Measurements from ENCODE around the gene SPOP.
A peak's percentile ranks its signal among the peaks of the same experiment; 100 is the strongest.
"Not testable (repeated sequence)": the region's sequence is repeated elsewhere in the genome, so short reads cannot be mapped to it uniquely, and the experiment has no call there.

SPOP gene

GRCh38 chr17:49575679-49576087 lies 102.2 kb downstream of the SPOP start, which contains the start of gene NXPH3:
TSS of gene NXPH3 (plus strand) at chr17:49575871. CDS start at chr17:49576220, 349 bp downstream.
- Mint-ChIP-seq H3K27ac (no peak within 1 kb of the TSS), H3K9me3 (no peaks in the 10 kb centered on the region), H3K4me1 (ENCODE audit: low read depth) (peaks cover 12% of the 10 kb centered on the region), H3K27me3 (peaks cover 73% of the 10 kb centered on the region), H3K36me3 (ENCODE audit: low read depth) (no peaks in the 10 kb centered on the region), H3K4me3 (peak within 1 kb of the TSS; percentile 74)
- DNase-seq, result peak; percentile 83

DNA sequence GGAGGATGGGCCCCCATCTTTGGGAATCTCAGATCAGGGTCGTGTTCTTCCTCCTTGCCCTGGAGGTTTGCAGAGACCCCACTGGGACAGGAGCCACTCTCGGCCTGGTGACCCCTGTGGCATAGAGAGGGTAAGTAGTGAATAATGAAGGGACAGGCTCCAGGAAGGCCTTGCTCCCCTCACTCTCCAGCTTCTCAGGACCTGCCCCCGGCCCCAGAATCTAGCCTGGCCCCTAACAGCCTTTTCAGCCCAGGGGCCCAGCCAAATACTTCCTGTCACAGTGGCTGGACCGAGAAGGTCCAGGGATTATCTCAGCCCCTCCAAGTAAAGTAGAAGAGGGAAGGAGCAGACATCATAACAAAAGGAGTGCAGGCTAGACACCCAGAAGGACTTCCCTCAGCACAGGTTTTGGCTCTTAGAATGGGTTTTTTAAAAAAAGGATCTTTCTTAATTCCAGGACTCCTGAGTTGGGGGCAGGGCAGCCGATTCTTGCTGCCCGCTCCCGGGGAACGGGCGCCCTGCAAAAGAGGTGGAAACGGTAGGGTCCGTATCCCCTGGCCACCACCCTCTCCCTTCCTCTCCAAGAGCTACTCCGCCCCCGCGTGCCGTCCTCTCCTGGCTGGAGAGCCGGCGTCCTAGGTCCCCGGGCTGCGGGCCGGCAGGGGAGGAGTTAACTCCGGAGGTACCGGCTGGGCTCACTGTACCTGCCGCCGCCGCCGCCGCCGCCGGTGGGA lies 102.8 kb downstream of the SPOP start:
- Mint-ChIP-seq H3K4me3 (peak overlapping the region; percentile 28), H3K36me3 (ENCODE audit: low read depth) (no peaks in the 10 kb centered on the region), H3K27me3 (peaks cover 74% of the 10 kb centered on the region), H3K9me3 (no peaks in the 10 kb centered on the region), H3K4me1 (ENCODE audit: low read depth) (peaks cover 12% of the 10 kb centered on the region), H3K27ac (no peak overlapping the region)
- no peak for DNase-seq

DNA sequence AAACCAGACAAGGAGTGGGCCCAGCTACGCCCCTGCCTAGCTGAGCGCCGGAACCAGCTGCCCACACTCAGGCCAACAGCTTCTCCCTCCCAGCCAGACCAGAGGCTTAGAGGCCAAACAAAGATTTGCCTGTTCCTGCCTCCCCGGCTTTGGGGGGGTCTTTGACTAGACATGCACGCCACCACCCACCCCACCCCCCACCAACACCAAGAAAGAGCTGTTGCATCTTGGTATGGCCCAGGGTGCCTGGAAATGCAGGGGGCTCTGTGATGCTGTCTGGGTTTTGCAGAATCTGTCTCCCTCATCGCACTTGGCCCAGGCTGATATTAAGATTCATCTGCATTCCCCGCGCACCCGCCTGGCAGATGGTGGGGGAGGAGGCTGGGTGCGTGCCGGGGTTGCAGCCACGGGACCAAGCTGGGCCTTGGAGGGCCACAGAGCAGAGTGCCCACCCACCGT lies 103.5 kb downstream of the SPOP start:
- H3K27ac Mint-ChIP-seq, result no peak overlapping the region
- peaks cover 74% of the 10 kb centered on the region for H3K27me3 Mint-ChIP-seq
- H3K9me3 Mint-ChIP-seq, result no peaks in the 10 kb centered on the region
- no peak for DNase-seq
- H3K36me3 Mint-ChIP-seq (ENCODE audit: low read depth), result peaks cover 1% of the 10 kb centered on the region
- no peak overlapping the region for H3K4me3 Mint-ChIP-seq
- peaks cover 14% of the 10 kb centered on the region for H3K4me1 Mint-ChIP-seq (ENCODE audit: low read depth)

GRCh38 chr17:49573510-49574322 lies 104.2 kb downstream of the SPOP start:
- peaks cover 14% of the 10 kb centered on the region for H3K4me1 Mint-ChIP-seq (ENCODE audit: low read depth)
- no peak overlapping the region for H3K4me3 Mint-ChIP-seq
- no peak overlapping the region for H3K27ac Mint-ChIP-seq
- H3K27me3 Mint-ChIP-seq, result peaks cover 70% of the 10 kb centered on the region
- H3K9me3 Mint-ChIP-seq, result no peaks in the 10 kb centered on the region
- DNase-seq, result no peak
- H3K36me3 Mint-ChIP-seq (ENCODE audit: low read depth), result peaks cover 1% of the 10 kb centered on the region

DNA sequence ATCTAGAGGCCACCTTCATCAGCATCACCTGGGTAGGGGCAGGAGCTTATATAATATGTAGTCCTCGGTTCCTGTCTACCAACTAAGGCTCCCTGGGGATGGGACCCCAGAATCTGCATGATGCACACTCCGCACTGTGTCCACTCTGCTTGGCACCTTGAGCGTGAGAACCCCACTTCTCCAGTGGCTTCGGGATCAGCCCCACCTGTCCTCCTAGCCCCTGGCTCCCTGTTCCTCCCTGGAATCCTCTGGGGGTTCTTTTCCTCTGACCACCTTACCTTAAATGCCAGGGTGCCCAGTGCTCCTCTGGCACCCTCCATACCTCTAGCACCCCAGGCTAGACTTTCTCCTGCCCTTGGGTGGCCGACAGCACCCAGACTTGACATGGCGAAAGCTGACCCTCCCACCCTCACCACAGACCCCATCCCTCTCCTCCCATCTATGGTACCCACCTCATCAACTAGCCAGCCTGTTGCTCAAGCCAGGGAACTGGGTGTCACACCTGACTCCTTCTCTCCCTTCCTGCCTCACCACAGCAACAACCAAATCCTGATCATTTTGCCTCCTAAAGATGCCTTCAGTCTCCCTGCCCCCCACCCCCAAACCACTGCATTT lies 105.0 kb downstream of the SPOP start:
- no peak for DNase-seq
- H3K4me1 Mint-ChIP-seq (ENCODE audit: low read depth), result peaks cover 19% of the 10 kb centered on the region
- no peak overlapping the region for H3K27ac Mint-ChIP-seq
- peaks cover 68% of the 10 kb centered on the region for H3K27me3 Mint-ChIP-seq
- no peaks in the 10 kb centered on the region for H3K9me3 Mint-ChIP-seq
- H3K36me3 Mint-ChIP-seq (ENCODE audit: low read depth), result peaks cover 1% of the 10 kb centered on the region
- H3K4me3 Mint-ChIP-seq, result no peak overlapping the region

GRCh38 chr17:49572226-49572625 lies 105.7 kb downstream of the SPOP start:
- peaks cover 64% of the 10 kb centered on the region for H3K27me3 Mint-ChIP-seq
- no peak overlapping the region for H3K27ac Mint-ChIP-seq
- no peak overlapping the region for H3K4me3 Mint-ChIP-seq
- no peaks in the 10 kb centered on the region for H3K9me3 Mint-ChIP-seq
- no peak for DNase-seq
- H3K36me3 Mint-ChIP-seq (ENCODE audit: low read depth), result peaks cover 1% of the 10 kb centered on the region
- H3K4me1 Mint-ChIP-seq (ENCODE audit: low read depth), result peaks cover 18% of the 10 kb centered on the region

DNA sequence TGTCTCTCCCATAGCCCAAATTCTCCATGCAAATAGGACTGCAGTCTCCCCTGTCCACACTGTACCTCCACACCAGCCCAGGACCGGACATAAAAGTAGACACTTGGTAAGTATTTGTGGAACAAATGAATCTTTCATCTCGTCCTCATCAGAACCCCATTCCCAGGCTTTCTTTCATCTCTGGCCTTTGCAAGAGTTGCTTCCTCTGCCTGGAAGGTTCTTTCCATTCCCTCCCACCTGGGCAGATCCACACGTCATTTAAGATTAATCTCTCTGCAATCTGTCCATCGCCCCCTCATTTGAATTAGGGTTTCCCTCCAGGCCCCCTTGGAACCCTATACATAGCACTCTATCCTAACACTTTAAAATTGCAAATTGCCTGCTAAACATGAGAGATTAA lies 106.1 kb downstream of the SPOP start:
- H3K27ac Mint-ChIP-seq, result no peak overlapping the region

DNA sequence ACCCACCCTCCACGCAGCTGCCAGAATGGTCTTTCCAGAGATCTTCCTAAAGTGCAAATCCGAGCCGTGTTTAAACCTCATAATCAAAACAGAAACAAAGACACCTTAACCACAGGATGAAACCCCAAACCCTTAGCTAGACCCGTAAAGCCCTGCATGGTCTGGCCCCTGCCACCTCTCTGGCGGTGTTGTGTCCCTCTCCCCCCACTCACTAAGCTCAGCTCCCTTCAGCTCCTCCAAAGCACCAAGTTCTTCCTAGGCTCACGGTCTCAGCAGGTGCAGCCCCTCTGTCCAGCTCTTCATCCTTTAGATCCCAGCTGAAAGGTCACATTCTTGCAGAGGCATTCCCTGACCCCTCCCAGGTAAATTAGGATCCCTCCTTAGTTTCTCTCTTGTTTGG lies 106.6 kb downstream of the SPOP start:
- Mint-ChIP-seq H3K27me3 (peaks cover 60% of the 10 kb centered on the region), H3K27ac (no peak overlapping the region), H3K36me3 (ENCODE audit: low read depth) (peaks cover 1% of the 10 kb centered on the region), H3K4me1 (ENCODE audit: low read depth) (peaks cover 14% of the 10 kb centered on the region), H3K4me3 (no peak overlapping the region), H3K9me3 (no peaks in the 10 kb centered on the region)
- DNase-seq, result no peak

More for the DNA sequence above, 106.1 kb downstream of the SPOP start:
- H3K4me1 Mint-ChIP-seq (ENCODE audit: low read depth), result peaks cover 15% of the 10 kb centered on the region
- no peaks in the 10 kb centered on the region for H3K9me3 Mint-ChIP-seq
- no peak for DNase-seq
- H3K4me3 Mint-ChIP-seq, result no peak overlapping the region
- H3K36me3 Mint-ChIP-seq (ENCODE audit: low read depth), result peaks cover 1% of the 10 kb centered on the region
- H3K27me3 Mint-ChIP-seq, result peaks cover 62% of the 10 kb centered on the region

DNA sequence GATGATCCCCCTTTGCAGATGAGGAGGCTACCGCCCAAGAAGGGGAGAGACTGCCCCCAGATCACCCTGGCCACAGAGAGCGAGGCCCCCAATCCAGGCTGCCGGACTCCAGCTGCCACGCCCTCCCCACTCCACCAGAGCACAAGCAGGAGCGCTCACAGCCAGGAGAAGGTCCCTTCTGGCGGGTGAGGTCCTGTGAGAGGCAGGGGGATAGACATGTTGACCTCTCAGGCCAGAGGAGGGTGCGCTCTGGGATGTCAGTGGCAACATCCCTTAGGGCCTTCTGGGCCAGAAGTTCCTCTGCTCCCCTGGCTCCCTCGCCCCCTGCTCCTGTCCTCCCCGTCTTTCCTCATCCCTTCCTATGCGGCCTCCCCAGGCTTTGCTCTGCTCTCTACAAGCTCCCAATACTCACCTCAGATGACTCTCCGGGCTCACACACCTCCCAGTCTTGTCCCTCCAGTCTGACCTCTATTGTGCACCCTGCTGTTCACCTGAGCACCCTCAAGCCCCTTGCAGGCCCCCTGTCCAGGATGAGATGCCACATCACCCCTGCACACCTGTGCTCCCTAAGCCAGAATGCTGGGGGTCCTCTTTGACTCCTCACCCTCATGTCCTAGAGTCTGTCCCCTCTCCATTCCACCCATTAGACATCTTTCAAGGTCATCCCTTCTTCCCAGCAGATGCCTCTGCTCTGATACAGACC lies 107.2 kb downstream of the SPOP start:
- peaks cover 17% of the 10 kb centered on the region for H3K4me1 Mint-ChIP-seq (ENCODE audit: low read depth)
- H3K9me3 Mint-ChIP-seq, result no peaks in the 10 kb centered on the region
- no peak for DNase-seq
- peaks cover 1% of the 10 kb centered on the region for H3K36me3 Mint-ChIP-seq (ENCODE audit: low read depth)
- H3K4me3 Mint-ChIP-seq, result peak overlapping the region; percentile 87
- peak overlapping the region; percentile 33 for H3K27ac Mint-ChIP-seq
- H3K27me3 Mint-ChIP-seq, result peaks cover 61% of the 10 kb centered on the region

DNA sequence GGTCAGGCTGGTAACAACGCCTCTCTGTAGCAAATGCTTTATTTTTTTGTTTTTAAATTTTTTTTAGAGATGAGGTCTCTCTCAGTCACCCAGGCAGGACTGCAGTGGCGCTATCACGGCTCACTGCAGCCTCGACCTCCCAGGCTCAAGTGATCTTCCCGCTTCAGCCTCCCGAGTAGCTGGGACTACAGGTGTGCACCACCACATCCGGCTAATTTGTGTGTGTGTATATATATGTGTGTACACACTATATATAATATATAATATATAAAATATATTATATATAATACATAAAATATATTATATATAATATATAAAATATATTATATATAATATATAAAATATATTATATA lies 109.2 kb downstream of the SPOP start:
- not testable (repeated sequence) for DNase-seq; H3K9me3 Mint-ChIP-seq; H3K27ac Mint-ChIP-seq; H3K36me3 Mint-ChIP-seq (ENCODE audit: low read depth)
- Mint-ChIP-seq H3K4me1 (ENCODE audit: low read depth) (peaks cover 18% of the 10 kb centered on the region), H3K4me3 (peak overlapping the region; percentile 70), H3K27me3 (peaks cover 45% of the 10 kb centered on the region)

GRCh38 chr17:49567871-49568694 lies 109.8 kb downstream of the SPOP start:
- DNase-seq, result peak; percentile 91
- no peaks in the 10 kb centered on the region for H3K9me3 Mint-ChIP-seq
- H3K4me1 Mint-ChIP-seq (ENCODE audit: low read depth), result peaks cover 18% of the 10 kb centered on the region
- H3K27ac Mint-ChIP-seq, result no peak overlapping the region
- peaks cover 40% of the 10 kb centered on the region for H3K27me3 Mint-ChIP-seq
- H3K4me3 Mint-ChIP-seq, result peak overlapping the region; percentile 70
- H3K36me3 Mint-ChIP-seq (ENCODE audit: low read depth), result peaks cover 1% of the 10 kb centered on the region

DNA sequence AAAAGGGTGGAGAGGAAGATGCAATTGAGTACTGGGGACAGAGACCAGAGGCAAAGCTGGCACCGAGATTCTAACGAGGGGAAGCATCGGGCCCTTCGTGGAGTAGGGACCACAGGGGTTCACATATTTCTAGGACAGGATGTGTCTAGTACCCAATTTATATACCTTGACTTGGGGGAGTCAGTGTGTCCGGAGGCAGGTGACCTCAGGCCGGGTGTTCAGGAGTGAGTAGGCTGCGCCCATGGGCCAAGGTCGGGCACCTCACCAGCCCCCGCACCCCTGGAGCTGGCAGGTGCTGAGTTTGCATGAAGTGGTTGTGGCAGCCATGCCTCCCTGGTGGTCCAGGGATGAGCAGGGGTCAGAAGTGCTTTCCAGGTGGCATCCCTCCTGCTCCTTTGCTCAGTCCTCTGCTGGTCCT lies 110.8 kb downstream of the SPOP start:
- H3K27ac Mint-ChIP-seq, result no peak overlapping the region
- peaks cover 1% of the 10 kb centered on the region for H3K36me3 Mint-ChIP-seq (ENCODE audit: low read depth)
- DNase-seq, result no peak
- no peaks in the 10 kb centered on the region for H3K9me3 Mint-ChIP-seq
- peaks cover 18% of the 10 kb centered on the region for H3K4me1 Mint-ChIP-seq (ENCODE audit: low read depth)
- H3K27me3 Mint-ChIP-seq, result peaks cover 32% of the 10 kb centered on the region
- no peak overlapping the region for H3K4me3 Mint-ChIP-seq

GRCh38 chr17:49566668-49567071 lies 111.2 kb downstream of the SPOP start:
- peaks cover 18% of the 10 kb centered on the region for H3K4me1 Mint-ChIP-seq (ENCODE audit: low read depth)
- peaks cover 1% of the 10 kb centered on the region for H3K36me3 Mint-ChIP-seq (ENCODE audit: low read depth)
- H3K9me3 Mint-ChIP-seq, result no peaks in the 10 kb centered on the region
- no peak overlapping the region for H3K4me3 Mint-ChIP-seq
- no peak for DNase-seq
- peaks cover 29% of the 10 kb centered on the region for H3K27me3 Mint-ChIP-seq
- no peak overlapping the region for H3K27ac Mint-ChIP-seq

Data from activated T-cell treated with anti-CD3 and anti-CD28 coated beads, Interleukin-2, amount 50 U/mL, for 24 hours (primary cell).